Measurements from ENCODE around the gene FAM124A.

DNA sequence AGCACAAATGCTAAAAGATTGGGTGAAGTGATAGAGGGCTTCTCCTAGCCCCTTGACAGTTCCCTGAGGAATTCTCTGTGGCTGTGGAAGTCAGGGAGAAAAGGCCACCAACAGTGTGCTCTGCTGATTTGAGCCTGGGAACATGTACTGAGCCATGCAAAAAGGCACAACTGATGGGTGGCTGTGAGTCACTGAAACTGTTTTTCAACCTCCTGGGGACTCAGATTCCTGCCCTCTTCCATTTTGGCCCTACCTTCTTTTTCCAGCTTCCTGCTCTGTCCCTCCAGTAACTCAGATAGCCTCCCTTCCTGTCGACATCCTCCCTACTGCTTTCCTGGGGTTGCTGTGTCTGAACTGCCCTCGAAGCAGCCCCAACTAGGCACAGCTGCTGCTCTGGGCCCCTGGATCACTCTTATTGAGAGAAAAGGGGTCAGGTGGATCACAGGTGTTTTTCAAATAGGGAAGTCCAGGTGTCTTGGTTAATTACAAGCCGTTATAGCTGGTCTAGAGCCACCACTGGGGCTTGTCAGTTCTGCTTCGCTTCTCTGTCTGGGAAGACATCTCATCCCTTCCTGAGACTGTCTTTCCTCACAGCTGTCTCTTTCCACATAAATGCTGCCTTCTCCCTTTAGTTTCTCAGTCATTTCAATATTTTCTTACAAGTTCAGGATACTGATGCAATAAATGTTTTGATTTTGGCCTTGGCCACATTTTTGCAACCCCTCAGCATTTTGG is 13.7 kb downstream of the FAM124A start:
- TF ChIP-seq, protein P1, sequence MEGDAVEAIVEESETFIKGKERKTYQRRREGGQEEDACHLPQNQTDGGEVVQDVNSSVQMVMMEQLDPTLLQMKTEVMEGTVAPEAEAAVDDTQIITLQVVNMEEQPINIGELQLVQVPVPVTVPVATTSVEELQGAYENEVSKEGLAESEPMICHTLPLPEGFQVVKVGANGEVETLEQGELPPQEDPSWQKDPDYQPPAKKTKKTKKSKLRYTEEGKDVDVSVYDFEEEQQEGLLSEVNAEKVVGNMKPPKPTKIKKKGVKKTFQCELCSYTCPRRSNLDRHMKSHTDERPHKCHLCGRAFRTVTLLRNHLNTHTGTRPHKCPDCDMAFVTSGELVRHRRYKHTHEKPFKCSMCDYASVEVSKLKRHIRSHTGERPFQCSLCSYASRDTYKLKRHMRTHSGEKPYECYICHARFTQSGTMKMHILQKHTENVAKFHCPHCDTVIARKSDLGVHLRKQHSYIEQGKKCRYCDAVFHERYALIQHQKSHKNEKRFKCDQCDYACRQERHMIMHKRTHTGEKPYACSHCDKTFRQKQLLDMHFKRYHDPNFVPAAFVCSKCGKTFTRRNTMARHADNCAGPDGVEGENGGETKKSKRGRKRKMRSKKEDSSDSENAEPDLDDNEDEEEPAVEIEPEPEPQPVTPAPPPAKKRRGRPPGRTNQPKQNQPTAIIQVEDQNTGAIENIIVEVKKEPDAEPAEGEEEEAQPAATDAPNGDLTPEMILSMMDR (IDR thresholded peaks at IDR 0.05; ENCODE audit: low read depth, low read length), result no peak
- TF ChIP-seq, protein P2, sequence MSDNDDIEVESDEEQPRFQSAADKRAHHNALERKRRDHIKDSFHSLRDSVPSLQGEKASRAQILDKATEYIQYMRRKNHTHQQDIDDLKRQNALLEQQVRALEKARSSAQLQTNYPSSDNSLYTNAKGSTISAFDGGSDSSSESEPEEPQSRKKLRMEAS (IDR thresholded peaks at IDR 0.05; ENCODE audit: low read depth, low read length), result no peak
